Activated CD4-positive, alpha-beta memory T cell treated with anti-CD3 and anti-CD28 coated beads, Interleukin-2, amount 10 ng/mL, durations not matched to agents 7 days and 5 days (primary cell): Measurements from ENCODE around the gene CDH13. TPM values are rescaled to one million over a fixed set of nuclear protein-coding genes. Genes with fewer than 3 reads are reported as not detected.

ENCODE experiments used
- CTCF ChIA-PET: fragments of 350-600 bp; sonication (Branson Sonifier 250); formaldehyde crosslinking; loops from one replicate; lab custom pipeline; 2021; ENCODE audit warnings: antibody characterized with exemption, inconsistent platforms; lab: Charles Lee
- POLR2A ChIA-PET: fragments of 350-600 bp; sonication (Branson Sonifier 250); formaldehyde crosslinking; loops from one replicate; lab custom pipeline; 2021; ENCODE audit warnings: antibody characterized with exemption; lab: Charles Lee
- DNase-seq: peaks from one replicate; pipeline ENCODE4 v3.0.0-alpha.2; 2020
- H3K27ac Mint-ChIP-seq: one replicate; pipeline ENCODE4 v1.8.0; 2021; ENCODE audit warnings: mild to moderate bottlenecking, mixed read lengths
- H3K27me3 Mint-ChIP-seq: one replicate; pipeline ENCODE4 v1.8.0; 2021; ENCODE audit warnings: mixed read lengths
- H3K36me3 Mint-ChIP-seq: one replicate; pipeline ENCODE4 v1.8.0; 2021; ENCODE audit warnings: low read depth, mixed read lengths
- H3K4me1 Mint-ChIP-seq: one replicate; pipeline ENCODE4 v1.8.0; 2021; ENCODE audit warnings: mixed read lengths
- H3K4me3 Mint-ChIP-seq: one replicate; pipeline ENCODE4 v1.8.0; 2021; ENCODE audit warnings: mild to moderate bottlenecking, mixed read lengths
- H3K9me3 Mint-ChIP-seq: one replicate; pipeline ENCODE4 v1.8.0; 2021; ENCODE audit warnings: mixed read lengths
- total RNA-seq, 2 experiments: library from RNA; stranded (reverse); gene quantifications; one replicate each; pipeline ENCODE4 v1.2.3, GENCODE V29; 2021

CDH13 gene
- total RNA-seq, 2 experiments from 2014 or later, result not detected

- no peak overlapping the region for H3K4me3 Mint-ChIP-seq
- no peaks in the 10 kb centered on the region for H3K36me3 Mint-ChIP-seq
- ChIA-PET CTCF (no interaction called here), POLR2A (no interaction called here)
- DNase-seq, result no peak
- no peaks in the 10 kb centered on the region for H3K27me3 Mint-ChIP-seq
- peaks cover 7% of the 10 kb centered on the region for H3K9me3 Mint-ChIP-seq
- no peak overlapping the region for H3K27ac Mint-ChIP-seq
- H3K4me1 Mint-ChIP-seq, result no peaks in the 10 kb centered on the region
These were observed 340.7 kb downstream of the CDH13 start for GRCh38 chr16:82967424-82967823.

- DNase-seq, result no peak
- ChIA-PET CTCF (no interaction called here), POLR2A (no interaction called here)
- no peak overlapping the region for H3K27ac Mint-ChIP-seq
- H3K4me3 Mint-ChIP-seq, result no peak overlapping the region
- peaks cover 9% of the 10 kb centered on the region for H3K9me3 Mint-ChIP-seq
- no peaks in the 10 kb centered on the region for H3K27me3 Mint-ChIP-seq
- no peaks in the 10 kb centered on the region for H3K36me3 Mint-ChIP-seq
- no peaks in the 10 kb centered on the region for H3K4me1 Mint-ChIP-seq
These were observed 344.4 kb downstream of the CDH13 start for GRCh38 chr16:82971126-82971525.

- Mint-ChIP-seq H3K4me1 (no peaks in the 10 kb centered on the region), H3K9me3 (peaks cover 10% of the 10 kb centered on the region), H3K36me3 (no peaks in the 10 kb centered on the region), H3K27me3 (no peaks in the 10 kb centered on the region), H3K27ac (no peak overlapping the region), H3K4me3 (no peak overlapping the region)
- DNase-seq, result no peak
- ChIA-PET CTCF (no interaction called here), POLR2A (no interaction called here)
These were observed 345.7 kb downstream of the CDH13 start for GRCh38 chr16:82972331-82972919.

- Mint-ChIP-seq H3K27me3 (peaks cover 6% of the 10 kb centered on the region), H3K4me1 (no peaks in the 10 kb centered on the region), H3K4me3 (no peak overlapping the region), H3K27ac (no peak overlapping the region), H3K9me3 (peaks cover 8% of the 10 kb centered on the region), H3K36me3 (no peaks in the 10 kb centered on the region)
- no peak for DNase-seq
- POLR2A ChIA-PET, result no interaction called here
- CTCF ChIA-PET, result no interaction called here
These were observed 352.8 kb downstream of the CDH13 start for GRCh38 chr16:82979406-82980111.

GRCh38 chr16:82980810-82981209 lies 354.0 kb downstream of the CDH13 start:
- peaks cover 7% of the 10 kb centered on the region for H3K9me3 Mint-ChIP-seq
- POLR2A ChIA-PET, result no interaction called here
- no peak overlapping the region for H3K27ac Mint-ChIP-seq
- H3K4me1 Mint-ChIP-seq, result no peaks in the 10 kb centered on the region
- DNase-seq, result no peak
- peaks cover 9% of the 10 kb centered on the region for H3K27me3 Mint-ChIP-seq
- no peaks in the 10 kb centered on the region for H3K36me3 Mint-ChIP-seq
- H3K4me3 Mint-ChIP-seq, result no peak overlapping the region
- CTCF ChIA-PET, result no interaction called here

GRCh38 chr16:82987767-82988166 lies 361.0 kb downstream of the CDH13 start:
- peaks cover 4% of the 10 kb centered on the region for H3K9me3 Mint-ChIP-seq
- DNase-seq, result no peak
- H3K4me3 Mint-ChIP-seq, result no peak overlapping the region
- no peak overlapping the region for H3K27ac Mint-ChIP-seq
- no peaks in the 10 kb centered on the region for H3K4me1 Mint-ChIP-seq
- H3K27me3 Mint-ChIP-seq, result peaks cover 5% of the 10 kb centered on the region
- ChIA-PET POLR2A (no interaction called here), CTCF (no interaction called here)
- no peaks in the 10 kb centered on the region for H3K36me3 Mint-ChIP-seq

GRCh38 chr16:82990155-82990554 lies 363.4 kb downstream of the CDH13 start:
- H3K27me3 Mint-ChIP-seq, result no peaks in the 10 kb centered on the region
- H3K4me1 Mint-ChIP-seq, result no peaks in the 10 kb centered on the region
- H3K36me3 Mint-ChIP-seq, result no peaks in the 10 kb centered on the region
- no peak for DNase-seq
- H3K27ac Mint-ChIP-seq, result no peak overlapping the region
- CTCF ChIA-PET, result no interaction called here
- H3K4me3 Mint-ChIP-seq, result no peak overlapping the region
- POLR2A ChIA-PET, result no interaction called here
- H3K9me3 Mint-ChIP-seq, result peaks cover 4% of the 10 kb centered on the region

- POLR2A ChIA-PET, result no interaction called here
- Mint-ChIP-seq H3K4me1 (no peaks in the 10 kb centered on the region), H3K36me3 (no peaks in the 10 kb centered on the region), H3K9me3 (peaks cover 4% of the 10 kb centered on the region), H3K27me3 (no peaks in the 10 kb centered on the region), H3K27ac (no peak overlapping the region), H3K4me3 (no peak overlapping the region)
- DNase-seq, result no peak
- CTCF ChIA-PET, result no interaction called here
These were observed 364.6 kb downstream of the CDH13 start for GRCh38 chr16:82991410-82991809.

GRCh38 chr16:82991966-82992675 lies 365.4 kb downstream of the CDH13 start:
- no peak for DNase-seq
- POLR2A ChIA-PET, result no interaction called here
- Mint-ChIP-seq H3K4me3 (no peak overlapping the region), H3K4me1 (no peaks in the 10 kb centered on the region), H3K27me3 (no peaks in the 10 kb centered on the region), H3K9me3 (peaks cover 2% of the 10 kb centered on the region), H3K27ac (no peak overlapping the region), H3K36me3 (no peaks in the 10 kb centered on the region)
- CTCF ChIA-PET, result no interaction called here

GRCh38 chr16:82992786-82993185 lies 366.0 kb downstream of the CDH13 start:
- H3K4me3 Mint-ChIP-seq, result no peak overlapping the region
- H3K27ac Mint-ChIP-seq, result no peak overlapping the region
- no peaks in the 10 kb centered on the region for H3K4me1 Mint-ChIP-seq
- peaks cover 2% of the 10 kb centered on the region for H3K9me3 Mint-ChIP-seq
- ChIA-PET POLR2A (no interaction called here), CTCF (no interaction called here)
- H3K36me3 Mint-ChIP-seq, result no peaks in the 10 kb centered on the region
- DNase-seq, result no peak
- H3K27me3 Mint-ChIP-seq, result no peaks in the 10 kb centered on the region

GRCh38 chr16:82993415-82993814 lies 366.6 kb downstream of the CDH13 start:
- Mint-ChIP-seq H3K4me3 (no peak overlapping the region), H3K4me1 (no peaks in the 10 kb centered on the region), H3K9me3 (peaks cover 2% of the 10 kb centered on the region), H3K27ac (no peak overlapping the region), H3K27me3 (no peaks in the 10 kb centered on the region), H3K36me3 (no peaks in the 10 kb centered on the region)
- POLR2A ChIA-PET, result no interaction called here
- DNase-seq, result no peak
- CTCF ChIA-PET, result no interaction called here

GRCh38 chr16:82993926-82994325 lies 367.2 kb downstream of the CDH13 start:
- Mint-ChIP-seq H3K9me3 (peaks cover 2% of the 10 kb centered on the region), H3K27me3 (no peaks in the 10 kb centered on the region), H3K4me1 (no peaks in the 10 kb centered on the region), H3K4me3 (no peak overlapping the region), H3K36me3 (no peaks in the 10 kb centered on the region), H3K27ac (no peak overlapping the region)
- DNase-seq, result no peak
- ChIA-PET POLR2A (no interaction called here), CTCF (no interaction called here)

GRCh38 chr16:82995286-82995923 lies 368.6 kb downstream of the CDH13 start:
- no peaks in the 10 kb centered on the region for H3K4me1 Mint-ChIP-seq
- H3K36me3 Mint-ChIP-seq, result no peaks in the 10 kb centered on the region
- POLR2A ChIA-PET, result no interaction called here
- H3K9me3 Mint-ChIP-seq, result peaks cover 5% of the 10 kb centered on the region
- no peak for DNase-seq
- CTCF ChIA-PET, result no interaction called here
- H3K27me3 Mint-ChIP-seq, result no peaks in the 10 kb centered on the region
- H3K27ac Mint-ChIP-seq, result peak overlapping the region; percentile 8
- H3K4me3 Mint-ChIP-seq, result no peak overlapping the region
